Smooth muscle cell (in vitro differentiated cells): ENCODE measurements around the gene TUBA1B. TPM values are rescaled to one million over a fixed set of nuclear protein-coding genes. Genes with fewer than 3 reads are reported as not detected.
"Not testable (repeated sequence)": the region's sequence is repeated elsewhere in the genome, so short reads cannot be mapped to it uniquely, and the experiment has no call there.

ENCODE experiments used
- DNase-seq: peaks from one replicate; lab custom pipeline; 2025; ENCODE audit not compliant: unreplicated experiment; lab: John Stamatoyannopoulos, UW
- H2AFZ ChIP-seq: fragments of 200-600 bp; sonication (generic); 2 replicates; pipeline ENCODE4 v1.6.0; 2016; ENCODE audit warnings: antibody characterized with exemption, low read depth, mild to moderate bottlenecking
- H3F3A ChIP-seq: fragments of 200-600 bp; sonication (generic); 2 replicates; pipeline ENCODE4 v1.6.0; 2017; ENCODE audit warnings: antibody characterized with exemption, low read depth
- H3K27ac ChIP-seq: fragments of 200-600 bp; sonication (generic); 2 replicates; pipeline ENCODE4 v1.5.1; 2016; ENCODE audit warnings: low read depth, mild to moderate bottlenecking
- H3K27me3 ChIP-seq: fragments of 200-600 bp; sonication (generic); 2 replicates; pipeline ENCODE4 v1.6.1; 2016; ENCODE audit warnings: low read depth, mild to moderate bottlenecking
- H3K36me3 ChIP-seq: fragments of 200-600 bp; sonication (generic); 2 replicates; pipeline ENCODE4 v1.5.1; 2016; ENCODE audit warnings: low read depth
- H3K4me1 ChIP-seq: fragments of 200-600 bp; sonication (generic); 2 replicates; pipeline ENCODE4 v1.5.1; 2016; ENCODE audit warnings: low read depth
- H3K4me2 ChIP-seq: fragments of 200-600 bp; sonication (generic); 2 replicates; pipeline ENCODE4 v1.6.0; 2016; ENCODE audit warnings: mild to moderate bottlenecking
- H3K4me3 ChIP-seq: fragments of 200-600 bp; sonication (generic); 2 replicates; pipeline ENCODE4 v1.5.1; 2016; ENCODE audit warnings: mild to moderate bottlenecking
- H3K79me2 ChIP-seq: fragments of 200-600 bp; sonication (generic); 2 replicates; pipeline ENCODE4 v1.6.0; 2016; ENCODE audit warnings: low read depth, mild to moderate bottlenecking
- H3K9ac ChIP-seq: fragments of 200-600 bp; sonication (generic); 2 replicates; pipeline ENCODE4 v1.6.0; 2016; ENCODE audit warnings: low read depth
- H3K9me3 ChIP-seq: fragments of 200-600 bp; sonication (generic); replicated peaks from 2 replicates; pipeline ENCODE4 v1.5.1; 2016; ENCODE audit warnings: low read depth
- H4K20me1 ChIP-seq: fragments of 200-600 bp; sonication (generic); 2 replicates; pipeline ENCODE4 v1.6.0; 2016; ENCODE audit warnings: low read depth
- WGBS: methylation state at CpG from one replicate; pipeline ENCODE4 v1.1.7; 2016; ENCODE audit warnings: low lambda C conversion rate; 5-methylcytosine and 5-hydroxymethylcytosine counted together
- polyA plus RNA-seq: library from polyadenylated mRNA; unstranded; fragments of >200 nt; fragmentation: Nextera tagmentation; extraction: Ambion mirVana; gene quantifications from 2 replicates; pipeline ENCODE4 v1.2.1, GENCODE V29; 2016
- total RNA-seq: library from RNA; depleted of rRNA; stranded (reverse); fragments of >200 nt; gene quantifications from 2 replicates; pipeline ENCODE4 v1.2.3, GENCODE V29; 2014
- TF ChIP-seq, protein P1 (sequence below): fragments of 200-600 bp; sonication (generic); IDR thresholded peaks from 2 replicates; pipeline ENCODE4 v1.5.1; 2017; ENCODE audit warnings: borderline replicate concordance, mild to moderate bottlenecking, antibody characterized with exemption; ENCODE audit not compliant: insufficient read depth, poor library complexity, severe bottlenecking

The TUBA1B gene
- total and polyA plus RNA-seq, 2 experiments from 2014 or later = 1,405 to 1,427 TPM

DNA sequence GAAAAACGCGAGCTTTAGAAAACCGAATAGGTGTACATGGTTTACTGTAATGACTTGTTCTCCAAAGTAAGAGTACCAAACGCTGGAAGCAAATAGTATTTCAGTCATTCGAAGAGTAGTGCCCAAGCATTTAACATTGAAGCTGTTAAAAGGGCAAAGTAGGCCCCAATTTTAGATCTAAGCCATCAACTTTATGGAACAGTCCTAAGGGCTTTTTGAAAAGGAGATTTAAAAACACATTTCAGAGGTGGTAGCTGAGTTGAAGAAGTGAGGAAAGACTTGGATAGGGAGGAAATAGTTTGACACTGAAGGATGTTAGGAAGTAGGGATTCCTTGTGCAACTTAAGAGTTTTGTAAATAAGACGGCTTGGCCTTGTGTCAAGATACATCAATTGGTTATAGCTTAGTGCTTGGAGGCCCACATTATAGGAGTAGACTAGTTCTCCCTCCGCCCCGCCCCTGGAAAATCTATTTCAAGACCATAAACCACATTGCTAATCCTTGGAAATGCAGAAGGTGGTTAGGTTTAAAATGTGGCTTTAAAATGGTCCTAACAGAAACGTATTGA is 783 bp upstream of the TUBA1B start:
- no peaks in the 10 kb centered on the region for H3K9me3 ChIP-seq
- peaks cover 24% of the 10 kb centered on the region for H3F3A ChIP-seq
- peaks cover 25% of the 10 kb centered on the region for H3K79me2 ChIP-seq
- peaks cover 6% of the 10 kb centered on the region for H3K36me3 ChIP-seq
- H3K27ac ChIP-seq = peak overlapping the region; percentile 45
- H2AFZ ChIP-seq = peak overlapping the region; percentile 70
- H3K4me3 ChIP-seq = peak overlapping the region; percentile 96
- H3K9ac ChIP-seq = no peak overlapping the region
- peaks cover 21% of the 10 kb centered on the region for H3K4me1 ChIP-seq
- no peak for DNase-seq
- H4K20me1 ChIP-seq = peaks cover 29% of the 10 kb centered on the region
- TF ChIP-seq, protein P1, sequence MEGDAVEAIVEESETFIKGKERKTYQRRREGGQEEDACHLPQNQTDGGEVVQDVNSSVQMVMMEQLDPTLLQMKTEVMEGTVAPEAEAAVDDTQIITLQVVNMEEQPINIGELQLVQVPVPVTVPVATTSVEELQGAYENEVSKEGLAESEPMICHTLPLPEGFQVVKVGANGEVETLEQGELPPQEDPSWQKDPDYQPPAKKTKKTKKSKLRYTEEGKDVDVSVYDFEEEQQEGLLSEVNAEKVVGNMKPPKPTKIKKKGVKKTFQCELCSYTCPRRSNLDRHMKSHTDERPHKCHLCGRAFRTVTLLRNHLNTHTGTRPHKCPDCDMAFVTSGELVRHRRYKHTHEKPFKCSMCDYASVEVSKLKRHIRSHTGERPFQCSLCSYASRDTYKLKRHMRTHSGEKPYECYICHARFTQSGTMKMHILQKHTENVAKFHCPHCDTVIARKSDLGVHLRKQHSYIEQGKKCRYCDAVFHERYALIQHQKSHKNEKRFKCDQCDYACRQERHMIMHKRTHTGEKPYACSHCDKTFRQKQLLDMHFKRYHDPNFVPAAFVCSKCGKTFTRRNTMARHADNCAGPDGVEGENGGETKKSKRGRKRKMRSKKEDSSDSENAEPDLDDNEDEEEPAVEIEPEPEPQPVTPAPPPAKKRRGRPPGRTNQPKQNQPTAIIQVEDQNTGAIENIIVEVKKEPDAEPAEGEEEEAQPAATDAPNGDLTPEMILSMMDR = no peak
- no peaks in the 10 kb centered on the region for H3K27me3 ChIP-seq
- H3K4me2 ChIP-seq = peak overlapping the region; percentile 97
- WGBS = 18% methylated on average over 9 of the region's 9 CpGs

DNA sequence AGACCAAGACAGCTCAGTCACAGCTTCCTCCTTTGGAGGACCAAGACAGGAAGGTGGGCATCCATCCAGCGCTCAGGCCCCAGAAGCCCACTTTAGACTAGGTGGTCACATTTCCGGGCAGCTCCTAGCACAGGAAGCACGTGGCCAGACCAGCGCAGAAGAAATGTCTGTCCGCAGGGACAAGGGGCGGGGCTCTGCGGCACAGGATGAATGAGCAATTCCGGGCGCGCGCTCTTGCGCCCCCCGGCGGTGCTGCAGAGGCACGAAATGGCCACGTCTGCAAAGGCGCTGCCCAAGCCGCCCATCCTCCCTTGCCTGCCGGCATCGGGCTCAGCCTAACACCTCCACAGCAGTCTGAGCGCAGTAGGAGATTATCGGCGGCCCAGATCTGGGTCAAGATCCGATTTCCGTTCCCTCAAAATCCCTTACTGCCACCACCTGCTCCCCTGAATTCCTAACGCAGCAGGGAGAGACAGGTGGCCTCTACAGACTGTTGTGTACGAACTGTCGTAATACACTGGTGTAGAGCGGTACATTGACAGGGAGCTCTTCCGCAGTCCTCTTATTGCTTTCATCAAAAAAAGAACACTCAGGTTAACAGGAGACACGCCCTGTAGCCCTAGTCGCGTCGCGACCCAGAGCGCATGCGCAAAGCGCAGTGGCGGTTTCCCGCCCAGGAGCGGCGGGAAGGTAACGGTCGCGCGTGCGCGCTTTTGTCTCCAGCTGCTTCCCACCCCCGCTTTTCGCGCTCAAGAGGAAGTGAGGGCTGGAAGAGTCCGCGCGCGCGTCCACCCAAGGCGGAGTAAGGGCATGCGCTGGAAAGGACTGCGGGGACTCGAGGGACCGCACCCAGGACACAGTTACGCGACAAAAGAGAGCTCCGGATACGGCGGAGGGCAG is 794 bp downstream of the TUBA1B start:
- peak overlapping the region; percentile 93 for H3K27ac ChIP-seq
- H3K4me3 ChIP-seq = peak overlapping the region; percentile 96
- H3K4me2 ChIP-seq = peak overlapping the region; percentile 97
- H4K20me1 ChIP-seq = peaks cover 32% of the 10 kb centered on the region
- WGBS = under 1% methylated on average over 64 of the region's 66 CpGs
- peaks cover 25% of the 10 kb centered on the region for H3K79me2 ChIP-seq
- H3K9me3 ChIP-seq = no peaks in the 10 kb centered on the region
- H3K36me3 ChIP-seq = peaks cover 6% of the 10 kb centered on the region
- peaks cover 29% of the 10 kb centered on the region for H3F3A ChIP-seq
- H3K27me3 ChIP-seq = no peaks in the 10 kb centered on the region
- peak overlapping the region; percentile 92 for H3K9ac ChIP-seq
- peaks cover 21% of the 10 kb centered on the region for H3K4me1 ChIP-seq
- TF ChIP-seq, protein P1 = peak; percentile 87
- peak; percentile 91 for DNase-seq
- no peak overlapping the region for H2AFZ ChIP-seq

DNA sequence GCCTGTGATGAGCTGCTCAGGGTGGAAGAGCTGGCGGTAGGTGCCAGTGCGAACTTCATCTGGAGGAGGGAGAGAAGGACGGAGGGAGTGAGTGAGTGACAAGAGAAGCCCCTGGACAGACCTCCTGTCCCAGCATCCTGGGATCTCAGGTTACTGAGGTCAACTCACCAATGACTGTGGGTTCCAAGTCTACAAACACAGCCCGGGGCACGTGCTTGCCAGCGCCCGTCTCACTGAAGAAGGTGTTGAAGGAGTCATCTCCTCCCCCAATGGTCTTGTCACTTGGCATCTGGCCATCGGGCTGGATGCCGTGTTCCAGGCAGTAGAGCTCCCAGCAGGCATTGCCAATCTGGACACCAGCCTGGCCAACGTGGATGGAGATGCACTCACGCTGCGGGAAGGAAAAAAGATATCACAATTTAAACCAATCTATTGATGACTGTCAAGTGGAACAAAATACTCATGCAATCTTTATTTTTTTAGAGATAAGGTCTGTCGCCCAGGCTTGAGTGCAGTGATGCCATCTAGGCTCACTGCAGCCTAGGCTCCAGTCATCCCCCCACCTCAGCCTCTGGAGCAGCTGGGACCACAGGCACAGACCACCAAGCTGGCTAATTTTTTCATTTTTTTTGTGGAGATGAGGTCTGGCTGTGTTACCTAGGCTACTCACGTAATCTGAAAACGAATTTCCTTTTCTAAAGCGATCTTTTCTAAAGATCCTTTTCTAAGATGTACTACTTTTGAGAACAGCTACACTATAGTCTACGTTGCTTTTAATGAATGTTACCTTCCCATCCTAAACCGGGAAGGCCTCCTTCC is 1.7 kb downstream of the TUBA1B start:
- no peaks in the 10 kb centered on the region for H3K27me3 ChIP-seq
- peaks cover 21% of the 10 kb centered on the region for H3K4me1 ChIP-seq
- H2AFZ ChIP-seq = no peak overlapping the region
- H3K4me2 ChIP-seq = peak overlapping the region; percentile 97
- H3F3A ChIP-seq = peaks cover 29% of the 10 kb centered on the region
- H4K20me1 ChIP-seq = peaks cover 32% of the 10 kb centered on the region
- peaks cover 6% of the 10 kb centered on the region for H3K36me3 ChIP-seq
- TF ChIP-seq, protein P1 = no peak
- peak overlapping the region; percentile 93 for H3K27ac ChIP-seq
- H3K79me2 ChIP-seq = peaks cover 25% of the 10 kb centered on the region
- WGBS = 77% methylated on average over 18 of the region's 18 CpGs
- peak overlapping the region; percentile 92 for H3K9ac ChIP-seq
- H3K4me3 ChIP-seq = peak overlapping the region; percentile 96
- DNase-seq = no peak
- H3K9me3 ChIP-seq = no peaks in the 10 kb centered on the region

DNA sequence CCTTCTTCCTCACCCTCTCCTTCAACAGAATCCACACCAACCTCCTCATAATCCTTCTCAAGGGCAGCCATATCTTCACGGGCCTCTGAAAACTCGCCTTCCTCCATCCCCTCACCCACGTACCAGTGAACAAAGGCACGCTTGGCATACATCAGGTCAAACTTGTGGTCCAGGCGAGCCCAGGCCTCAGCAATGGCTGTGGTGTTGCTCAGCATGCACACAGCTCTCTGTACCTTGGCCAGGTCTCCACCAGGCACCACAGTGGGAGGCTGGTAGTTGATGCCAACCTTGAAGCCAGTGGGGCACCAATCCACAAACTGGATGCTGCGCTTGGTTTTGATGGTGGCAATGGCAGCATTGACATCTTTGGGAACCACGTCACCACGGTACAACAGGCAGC is 3.2 kb downstream of the TUBA1B start:
- not testable (repeated sequence) for H3K9me3 ChIP-seq, H3K27ac ChIP-seq, H3K4me2 ChIP-seq, H3K27me3 ChIP-seq, H3K9ac ChIP-seq, DNase-seq, H3K4me3 ChIP-seq, H2AFZ ChIP-seq, H3K36me3 ChIP-seq
- Histone ChIP-seq H3K79me2 (peaks cover 19% of the 10 kb centered on the region), H3F3A (peaks cover 29% of the 10 kb centered on the region), H4K20me1 (peaks cover 32% of the 10 kb centered on the region), H3K4me1 (peaks cover 21% of the 10 kb centered on the region)
- 96% methylated on average over 8 of the region's 8 CpGs for WGBS
